Heart left ventricle (tissue), 16 donors: ENCODE data around the gene MSL3B.

ENCODE experiments used
- ATAC-seq, 4 donors: fragments of 200-7000 bp; cut with Tn5 transposase; one replicate each; pipeline ENCODE4 v1.9.1; 2020 to 2022; ENCODE audit warnings: moderate library complexity in 4 of 4, mild to moderate bottlenecking in 3 of 4, moderate number of reproducible peaks in 1 of 4
- DNase-seq, 5 donors: peaks; one replicate each; pipeline ENCODE4 v3.0.0-alpha.2; 2020
- H3K27ac ChIP-seq, 12 donors: fragments of 200-600 bp; sonication (generic) in 4 of 12; one replicate each; pipeline versions ENCODE4 v1.5.0 to v1.8.0; 2016 to 2022; ENCODE audit warnings: mild to moderate bottlenecking in 2 of 12
- H3K27me3 ChIP-seq, 9 donors: fragments of 200-600 bp; sonication (generic) in 2 of 9; one replicate each; pipeline versions ENCODE4 v1.5.1 to v1.8.0; 2016 to 2022; ENCODE audit warnings: mild to moderate bottlenecking in 3 of 9
- H3K36me3 ChIP-seq, 9 donors: fragments of 200-600 bp; sonication (generic) in 2 of 9; one replicate each; pipeline versions ENCODE4 v1.5.0 to v1.8.0; 2018 to 2022; ENCODE audit warnings: mild to moderate bottlenecking in 2 of 9
- H3K4me1 ChIP-seq, 12 donors: fragments of 200-600 bp; sonication (generic) in 4 of 12; one replicate each; pipeline versions ENCODE4 v1.5.0 to v1.8.0; 2016 to 2022; ENCODE audit warnings: mild to moderate bottlenecking in 3 of 12
- H3K4me3 ChIP-seq, 12 donors: fragments of 200-600 bp; sonication (generic) in 4 of 12; one replicate each; pipeline versions ENCODE4 v1.5.0 to v1.8.0; 2017 to 2022; ENCODE audit warnings: mild to moderate bottlenecking in 9 of 12, moderate library complexity in 4 of 12
- H3K9me3 ChIP-seq, 12 donors: fragments of 200-600 bp; sonication (generic) in 4 of 12; one replicate each; pipeline versions ENCODE4 v1.5.0 to v1.8.0; 2016 to 2022; ENCODE audit warnings: mild to moderate bottlenecking in 1 of 12
- CTCF ChIP-seq, 12 donors: fragments of 200-600 bp; sonication (generic) in 4 of 12; IDR thresholded peaks; one replicate each; pipeline versions ENCODE4 v1.5.0 to v1.8.0; 2018 to 2022; ENCODE audit warnings: antibody characterized with exemption in 12 of 12, mild to moderate bottlenecking in 5 of 12
- POLR2A ChIP-seq, 2 donors: fragments of 450-650 bp; IDR thresholded peaks; one replicate each; pipeline ENCODE4 v1.6.1; 2017; ENCODE audit warnings: antibody characterized with exemption in 2 of 2, mild to moderate bottlenecking in 2 of 2, moderate library complexity in 2 of 2
- WGBS, 4 donors: extraction: QIAGEN DNeasy Blood & Tissue Kit in 2 of 4; methylation state at CpG; one replicate each; pipeline versions ENCODE4 v1.1.5 to v1.1.7; 2013 to 2018; 5-methylcytosine and 5-hydroxymethylcytosine counted together
- intact Hi-C, 10 donors: fragments of 100-400 bp; cut with DNase I; formaldehyde crosslinking; loops; one replicate each; pipeline versions ENCODE4 v1.11.1 to v1.14.2; 2022
- donor health status: ischemic (EF 13 %, LVEDD 7.1; RV severe dilation, severe dysfunction).
- donor health status: healthy with polysubstance abuse.
- donor health status: DM: no; HTN: yes; CAD: no.
- donor health status: DM: no; HTN: no; CAD: no.
- donor health status: ischemic (EF 25% LVEDD 6.9; RV normal size, moderate dysfunction).
- donor health status: ischemic (EF 25% LVEDD 5.7; RV mildly dilated, moderate dysfunction).
- donor health status: healthy.
- donor health status: DM: yes; HTN: yes; CAD: no.
- donor health status: ischemic (EF 35%, LVEDD 5.7; RV mildly dilated, moderate dysfunction).
- donor health status: nonischemic (EF 11% LVEDD 7.7; RV severe dilation, severe dysfunction).
- donor health status: DM: yes; HTN: yes; CAD: no.
- donor health status: PGD.
- donor health status: ischemic (EF 29% LVEDD 5.4; RV normal size, mild dysfunction).
- donor health status: nonischemic (EF 23%, LVEDD 6.1; RV moderate dilation, normal function).

Gene MSL3B

GRCh38 chr2:233817995-233818638 lies 50.1 kb downstream of the MSL3B start:
- intact Hi-C loops: no loop called here
- Histone ChIP-seq H3K4me3 (no peak overlapping the region), H3K27me3 (peaks cover 0 to 6% (median 0%) of the 10 kb centered on the region in 9 donors), H3K27ac (no peak overlapping the region), H3K9me3 (peaks cover 0 to 8% (median 0%) of the 10 kb centered on the region in 12 donors), H3K36me3 (no peaks in the 10 kb centered on the region), H3K4me1 (no peaks in the 10 kb centered on the region)
- DNase-seq (no peak), ATAC-seq (no peak)
- no peak for TF ChIP-seq POLR2A (IDR thresholded peaks at IDR 0.05)
- no peak for TF ChIP-seq CTCF (IDR thresholded peaks at IDR 0.05)
- WGBS, 4 donors: 83 to 93% (median 92%) methylated on average over 8 to 11 of the region's 11 CpGs

GRCh38 chr2:233817361-233817911 lies 50.8 kb downstream of the MSL3B start:
- DNase-seq: peak in 1 of 5 donors; percentile 42
- peaks cover 0 to 6% (median 0%) of the 10 kb centered on the region in 9 donors for H3K27me3 ChIP-seq
- H3K9me3 ChIP-seq: peaks cover 0 to 8% (median 0%) of the 10 kb centered on the region in 12 donors
- no peak for ATAC-seq
- 79 to 85% (median 80%) methylated on average over 3 of the region's 3 CpGs for WGBS, 4 donors
- no peaks in the 10 kb centered on the region for H3K4me1 ChIP-seq
- intact Hi-C loops: no loop called here
- H3K36me3 ChIP-seq: no peaks in the 10 kb centered on the region
- no peak overlapping the region for H3K4me3 ChIP-seq
- no peak overlapping the region for H3K27ac ChIP-seq
- TF ChIP-seq POLR2A (IDR thresholded peaks at IDR 0.05): no peak

- no peak overlapping the region for H3K4me3 ChIP-seq
- 70 to 74% (median 72%) methylated on average over 4 of the region's 4 CpGs for WGBS, 4 donors
- no peaks in the 10 kb centered on the region for H3K4me1 ChIP-seq
- DNase-seq (peak in 1 of 5 donors; percentile 47), ATAC-seq (no peak)
- peaks cover 0 to 6% (median 0%) of the 10 kb centered on the region in 9 donors for H3K27me3 ChIP-seq
- TF ChIP-seq CTCF (IDR thresholded peaks at IDR 0.05) (no peak), POLR2A (IDR thresholded peaks at IDR 0.05) (no peak)
- H3K9me3 ChIP-seq: peaks cover 0 to 8% (median 0%) of the 10 kb centered on the region in 12 donors
- intact Hi-C loops: no loop called here
- no peak overlapping the region for H3K27ac ChIP-seq
- H3K36me3 ChIP-seq: no peaks in the 10 kb centered on the region
Measured at GRCh38 chr2:233816771-233817170, 51.4 kb downstream of the MSL3B start.

- ATAC-seq: no peak
- Histone ChIP-seq H3K4me3 (no peak overlapping the region), H3K9me3 (peaks cover 0 to 8% (median 0%) of the 10 kb centered on the region in 12 donors), H3K36me3 (no peaks in the 10 kb centered on the region), H3K27ac (no peak overlapping the region), H3K4me1 (no peaks in the 10 kb centered on the region), H3K27me3 (peaks cover 0 to 6% (median 0%) of the 10 kb centered on the region in 9 donors)
- TF ChIP-seq POLR2A (IDR thresholded peaks at IDR 0.05): no peak
- TF ChIP-seq CTCF (IDR thresholded peaks at IDR 0.05): no peak
- WGBS, 4 donors: 33 to 39% (median 36%) methylated on average over 2 of the region's 2 CpGs
- intact Hi-C loops: no loop called here
- DNase-seq: no peak
Measured at GRCh38 chr2:233816334-233816733, 51.9 kb downstream of the MSL3B start.
